Measurements from ENCODE around the gene SNCAIP.
A peak's percentile ranks its signal among the peaks of the same experiment; 100 is the strongest.

SNCAIP gene

DNA sequence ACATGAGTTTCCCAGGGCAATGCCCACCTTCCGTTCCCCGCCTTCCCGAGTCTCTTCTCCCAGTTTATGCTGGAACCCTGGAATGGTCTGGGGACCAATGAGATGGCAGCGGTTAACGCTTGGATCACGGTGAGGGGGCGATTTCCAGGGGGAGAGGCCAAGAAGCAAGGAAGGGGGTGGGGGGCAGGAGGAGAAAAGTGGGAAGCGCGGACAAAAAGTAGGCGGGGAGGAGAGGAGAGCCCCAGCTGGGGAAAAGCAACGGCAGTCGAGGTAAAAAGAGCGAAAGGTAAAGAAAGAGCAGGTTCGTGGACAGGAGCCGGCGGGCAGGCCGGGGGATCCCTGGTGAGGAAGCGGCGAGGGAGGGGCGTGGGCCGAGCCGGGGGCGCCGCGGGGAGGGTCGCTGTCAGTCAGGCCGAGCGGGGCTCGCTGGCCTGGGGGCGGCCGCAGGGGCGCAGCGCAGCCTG is 508 bp upstream of the SNCAIP start:
- FAIRE-seq (no peak), DNase-seq (ENCODE audit: insufficient read length, low spot score) (no peak)
- TF ChIP-seq POLR2A (IDR thresholded peaks at IDR 0.05; ENCODE audit: low read depth, low read length), result no peak
- no peak for TF ChIP-seq POU2F2 (IDR thresholded peaks at IDR 0.05; ENCODE audit: low read depth, low read length)
- TF ChIP-seq TAF1 (IDR thresholded peaks at IDR 0.05; ENCODE audit: low read depth, low read length), result no peak
- TF ChIP-seq SPI1 (IDR thresholded peaks at IDR 0.05; ENCODE audit: low read depth, low read length), result no peak
- no peak for TF ChIP-seq POLR2AphosphoS5 (IDR thresholded peaks at IDR 0.05; ENCODE audit: low read depth, low read length)

DNA sequence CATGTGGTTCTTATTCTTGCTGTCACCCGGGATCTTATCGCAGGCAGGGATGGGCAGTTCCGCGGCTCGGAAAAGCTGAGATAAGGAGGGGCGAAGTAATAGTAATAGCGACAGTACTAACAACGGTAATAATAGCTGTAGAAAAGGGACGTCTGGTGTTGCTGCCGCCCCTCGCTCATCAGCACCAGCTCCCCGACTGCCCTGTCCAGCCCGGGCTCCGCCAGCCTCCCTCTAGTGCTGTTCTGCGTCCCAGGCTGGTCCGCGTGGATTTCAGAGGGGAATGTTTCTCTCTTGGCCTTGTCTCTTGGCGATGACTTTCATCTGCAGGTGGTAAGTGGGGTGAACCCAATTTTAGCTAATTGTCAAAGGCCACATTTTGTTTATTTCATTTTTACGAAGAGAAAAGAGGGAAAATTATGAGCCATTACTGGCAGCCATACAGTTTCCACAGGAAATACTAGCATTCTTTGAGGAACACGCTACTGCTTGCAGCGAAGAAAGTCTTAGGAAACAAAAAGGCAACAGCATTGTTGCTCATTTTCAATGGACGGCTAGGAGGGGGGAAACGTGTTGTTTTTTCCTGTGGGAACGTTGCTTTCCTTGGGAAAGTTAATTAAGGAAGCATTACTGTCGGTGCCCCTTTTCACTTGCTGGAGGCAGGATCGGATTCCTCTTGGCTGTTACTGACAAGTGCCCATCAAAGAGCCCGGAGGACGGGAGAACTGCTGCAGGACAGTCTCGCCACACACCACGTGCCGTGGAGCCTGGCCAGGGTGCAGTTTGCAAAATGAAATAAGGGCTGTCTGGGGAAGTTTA is 762 bp downstream of the SNCAIP start:
- DNase-seq (ENCODE audit: insufficient read length, low spot score) (no peak), FAIRE-seq (no peak)
- no peak for TF ChIP-seq POLR2A (IDR thresholded peaks at IDR 0.05; ENCODE audit: low read depth, low read length)
- no peak for TF ChIP-seq TAF1 (IDR thresholded peaks at IDR 0.05; ENCODE audit: low read depth, low read length)
- no peak for TF ChIP-seq POLR2AphosphoS5 (IDR thresholded peaks at IDR 0.05; ENCODE audit: low read depth, low read length)
- TF ChIP-seq SPI1 (IDR thresholded peaks at IDR 0.05; ENCODE audit: low read depth, low read length), result no peak
- no peak for TF ChIP-seq PAX5 (IDR thresholded peaks at IDR 0.05; ENCODE audit: insufficient read depth, low read length, severe bottlenecking)
- no peak for TF ChIP-seq POU2F2 (IDR thresholded peaks at IDR 0.05; ENCODE audit: low read depth, low read length)

DNA sequence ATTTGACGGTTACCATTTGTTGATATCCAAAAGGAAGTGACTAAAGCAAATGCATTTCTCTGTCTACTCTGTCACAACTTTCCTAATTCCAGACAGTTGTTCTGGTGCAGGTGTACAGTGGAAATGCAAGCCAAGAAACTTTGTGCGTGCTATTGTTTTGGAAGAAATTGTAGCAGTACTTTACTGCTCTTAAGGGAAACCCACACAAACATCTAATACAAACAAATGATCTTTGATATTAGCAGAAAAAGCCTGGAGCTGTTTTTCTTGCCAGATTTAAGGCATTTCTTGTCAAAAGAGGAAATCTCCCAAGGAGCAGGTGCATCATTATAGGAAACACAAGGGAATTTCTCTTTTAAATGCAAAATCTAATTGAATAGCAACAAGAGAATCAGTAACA is 2.0 kb downstream of the SNCAIP start:
- no peak for TF ChIP-seq PAX5 (IDR thresholded peaks at IDR 0.05; ENCODE audit: insufficient read depth, low read length, severe bottlenecking)
- TF ChIP-seq SPI1 (IDR thresholded peaks at IDR 0.05; ENCODE audit: low read depth, low read length), result no peak
- no peak for TF ChIP-seq POLR2AphosphoS5 (IDR thresholded peaks at IDR 0.05; ENCODE audit: low read depth, low read length)
- TF ChIP-seq TAF1 (IDR thresholded peaks at IDR 0.05; ENCODE audit: low read depth, low read length), result no peak
- no peak for TF ChIP-seq POU2F2 (IDR thresholded peaks at IDR 0.05; ENCODE audit: low read depth, low read length)
- no peak for TF ChIP-seq POLR2A (IDR thresholded peaks at IDR 0.05; ENCODE audit: low read depth, low read length)
- FAIRE-seq (peak; percentile 9), DNase-seq (ENCODE audit: insufficient read length, low spot score) (no peak)

DNA sequence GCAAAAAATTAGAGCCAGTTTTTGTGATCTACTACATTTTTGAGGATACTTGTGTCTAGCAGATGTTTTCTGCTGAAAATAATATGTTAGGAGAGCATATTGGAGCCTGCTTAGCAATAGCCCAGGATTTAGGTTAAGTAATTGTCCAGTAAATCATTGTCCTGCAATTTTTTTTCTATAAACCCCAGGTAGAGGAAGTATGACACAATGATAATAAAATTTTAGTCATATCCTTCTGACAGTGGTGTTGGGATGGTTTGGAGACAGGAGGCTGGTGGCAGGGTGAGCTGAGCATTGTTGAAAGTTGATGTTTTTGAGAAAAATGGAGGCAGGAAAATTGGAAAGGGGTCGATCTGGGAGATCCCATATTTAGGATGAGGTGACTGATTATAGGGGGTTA is 3.5 kb downstream of the SNCAIP start:
- TF ChIP-seq PAX5 (IDR thresholded peaks at IDR 0.05; ENCODE audit: insufficient read depth, low read length, severe bottlenecking) (no peak), POLR2A (IDR thresholded peaks at IDR 0.05; ENCODE audit: low read depth, low read length) (no peak), SPI1 (IDR thresholded peaks at IDR 0.05; ENCODE audit: low read depth, low read length) (no peak), POU2F2 (IDR thresholded peaks at IDR 0.05; ENCODE audit: low read depth, low read length) (no peak), POLR2AphosphoS5 (IDR thresholded peaks at IDR 0.05; ENCODE audit: low read depth, low read length) (no peak), TAF1 (IDR thresholded peaks at IDR 0.05; ENCODE audit: low read depth, low read length) (no peak)
- DNase-seq (ENCODE audit: insufficient read length, low spot score) (no peak), FAIRE-seq (no peak)

DNA sequence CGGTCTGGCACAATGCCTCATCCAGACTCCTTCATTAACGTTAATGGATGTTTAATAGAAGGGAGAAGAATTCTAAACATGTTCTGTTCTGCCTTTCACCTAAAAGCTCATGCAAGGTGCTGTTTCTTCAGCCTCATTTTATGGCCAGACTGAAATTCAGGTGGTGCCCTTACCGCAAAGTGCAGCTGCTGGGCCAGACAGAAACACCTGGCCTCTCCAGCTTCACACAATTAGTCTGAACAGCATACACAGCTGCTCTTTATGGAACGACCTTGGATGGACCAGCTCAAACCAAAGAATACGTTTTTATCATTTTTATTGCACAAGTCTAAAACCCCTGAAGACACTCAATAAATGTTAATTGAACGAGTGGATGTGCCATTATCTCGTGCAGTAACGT is 4.6 kb downstream of the SNCAIP start:
- FAIRE-seq, result no peak
- TF ChIP-seq POLR2A (IDR thresholded peaks at IDR 0.05; ENCODE audit: low read depth, low read length) (no peak), POU2F2 (IDR thresholded peaks at IDR 0.05; ENCODE audit: low read depth, low read length) (no peak), POLR2AphosphoS5 (IDR thresholded peaks at IDR 0.05; ENCODE audit: low read depth, low read length) (no peak), PAX5 (IDR thresholded peaks at IDR 0.05; ENCODE audit: insufficient read depth, low read length, severe bottlenecking) (no peak), TAF1 (IDR thresholded peaks at IDR 0.05; ENCODE audit: low read depth, low read length) (no peak), SPI1 (IDR thresholded peaks at IDR 0.05; ENCODE audit: low read depth, low read length) (no peak)
- no peak for DNase-seq (ENCODE audit: insufficient read length, low spot score)

DNA sequence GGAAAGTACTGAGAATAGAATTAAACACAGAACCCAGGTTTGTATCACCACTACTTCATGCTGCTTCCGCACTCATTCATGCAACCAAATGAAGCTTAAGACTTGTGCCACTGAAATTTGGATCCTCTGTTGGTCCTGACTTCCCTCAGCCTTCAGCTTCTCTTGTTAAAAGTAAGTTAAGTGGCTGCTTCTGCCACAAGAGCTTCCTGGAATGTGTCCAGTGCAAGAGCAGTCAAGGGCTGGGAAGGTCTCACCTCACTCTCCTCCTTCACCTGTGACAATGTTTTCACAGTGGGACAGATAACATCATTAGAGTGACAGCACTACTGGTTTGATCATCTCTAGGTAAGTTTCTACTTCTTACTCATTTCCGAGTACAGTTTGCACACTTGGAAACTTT is 7.9 kb downstream of the SNCAIP start:
- TF ChIP-seq POLR2AphosphoS5 (IDR thresholded peaks at IDR 0.05; ENCODE audit: low read depth, low read length), result no peak
- TF ChIP-seq TAF1 (IDR thresholded peaks at IDR 0.05; ENCODE audit: low read depth, low read length), result no peak
- no peak for TF ChIP-seq PAX5 (IDR thresholded peaks at IDR 0.05; ENCODE audit: insufficient read depth, low read length, severe bottlenecking)
- no peak for TF ChIP-seq POU2F2 (IDR thresholded peaks at IDR 0.05; ENCODE audit: low read depth, low read length)
- TF ChIP-seq POLR2A (IDR thresholded peaks at IDR 0.05; ENCODE audit: low read depth, low read length), result no peak
- TF ChIP-seq SPI1 (IDR thresholded peaks at IDR 0.05; ENCODE audit: low read depth, low read length), result no peak
- FAIRE-seq (no peak), DNase-seq (ENCODE audit: insufficient read length, low spot score) (no peak)

DNA sequence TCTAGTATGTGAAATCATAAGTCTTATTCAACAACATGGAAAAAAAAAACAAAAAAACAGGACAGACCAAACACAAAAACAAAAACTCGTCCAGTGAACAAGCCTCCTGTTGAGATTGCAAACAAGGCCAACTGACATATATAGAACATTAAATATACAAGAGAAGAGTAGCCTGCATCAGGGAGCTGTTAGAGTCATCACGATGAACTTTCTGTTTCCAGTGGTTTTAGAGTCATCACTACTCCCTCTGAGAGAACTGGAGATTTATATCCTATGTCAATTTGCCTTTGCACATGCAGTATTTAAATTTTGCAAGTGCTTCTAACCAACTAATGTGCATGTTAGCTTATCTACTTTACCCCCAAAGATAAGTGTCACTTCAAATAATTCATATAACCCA is 9.9 kb downstream of the SNCAIP start:
- TF ChIP-seq PAX5 (IDR thresholded peaks at IDR 0.05; ENCODE audit: insufficient read depth, low read length, severe bottlenecking), result no peak
- no peak for TF ChIP-seq POU2F2 (IDR thresholded peaks at IDR 0.05; ENCODE audit: low read depth, low read length)
- TF ChIP-seq POLR2A (IDR thresholded peaks at IDR 0.05; ENCODE audit: low read depth, low read length), result no peak
- no peak for TF ChIP-seq POLR2AphosphoS5 (IDR thresholded peaks at IDR 0.05; ENCODE audit: low read depth, low read length)
- no peak for TF ChIP-seq TAF1 (IDR thresholded peaks at IDR 0.05; ENCODE audit: low read depth, low read length)
- TF ChIP-seq SPI1 (IDR thresholded peaks at IDR 0.05; ENCODE audit: low read depth, low read length), result no peak
- FAIRE-seq, result no peak
- no peak for DNase-seq (ENCODE audit: insufficient read length, low spot score)

DNA sequence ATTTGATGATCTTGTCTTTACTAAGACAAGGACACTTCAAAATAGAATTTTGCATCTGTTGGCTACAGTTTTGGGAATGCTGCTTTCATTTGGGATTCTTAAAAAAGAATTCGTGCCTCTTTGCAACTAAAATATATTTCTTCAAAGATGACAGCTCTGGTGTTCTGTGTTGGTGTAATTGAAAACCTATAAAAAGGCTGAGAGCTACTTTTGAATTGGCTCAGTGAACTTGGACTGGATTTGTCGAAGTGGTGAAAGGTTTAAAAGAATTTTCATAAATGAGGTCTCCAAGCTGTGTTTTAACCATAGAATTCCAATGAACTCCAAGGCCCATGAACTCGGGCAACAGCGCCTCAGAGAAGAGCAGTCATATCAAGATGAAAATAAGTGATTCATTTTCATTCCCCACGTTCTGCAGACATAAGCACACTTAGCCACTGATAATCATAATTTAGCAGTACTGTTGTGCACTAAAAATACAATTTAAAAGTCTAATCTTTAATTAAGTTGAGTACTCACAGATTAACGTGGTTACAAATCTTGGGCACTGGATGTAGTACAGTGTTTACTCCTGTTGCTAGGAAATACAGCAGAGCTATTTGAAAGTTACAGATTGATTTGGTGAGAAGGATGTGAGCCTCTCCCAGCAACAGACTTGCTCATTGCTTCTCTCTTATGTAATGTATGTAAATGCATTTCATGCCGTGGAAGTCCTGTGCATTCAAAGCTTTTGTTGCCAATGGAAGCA is 10.9 kb downstream of the SNCAIP start:
- DNase-seq (ENCODE audit: insufficient read length, low spot score), result no peak
- no peak for FAIRE-seq
- no peak for TF ChIP-seq POLR2A (IDR thresholded peaks at IDR 0.05; ENCODE audit: low read depth, low read length)
- no peak for TF ChIP-seq PAX5 (IDR thresholded peaks at IDR 0.05; ENCODE audit: insufficient read depth, low read length, severe bottlenecking)
- TF ChIP-seq SPI1 (IDR thresholded peaks at IDR 0.05; ENCODE audit: low read depth, low read length), result no peak
- TF ChIP-seq POLR2AphosphoS5 (IDR thresholded peaks at IDR 0.05; ENCODE audit: low read depth, low read length), result no peak

DNA sequence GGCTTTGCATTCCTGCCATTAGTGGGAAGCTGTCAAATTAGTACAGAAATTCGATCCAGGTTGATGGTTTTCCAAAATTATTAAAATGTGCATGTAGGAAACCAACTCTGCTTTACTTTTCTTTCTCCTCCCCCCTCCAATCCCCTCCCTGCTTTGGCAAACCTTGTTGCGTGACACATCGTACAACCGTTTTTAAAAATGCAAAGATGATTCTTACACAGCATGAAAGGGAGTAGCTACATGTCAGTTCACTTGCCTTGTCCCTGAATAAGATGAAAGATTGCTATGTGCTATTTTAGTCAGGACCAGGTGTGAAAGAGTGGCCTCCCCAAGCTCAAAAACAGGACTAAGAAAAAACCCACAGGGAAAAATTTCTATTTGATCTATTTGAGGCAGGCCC is 11.7 kb downstream of the SNCAIP start:
- DNase-seq (ENCODE audit: insufficient read length, low spot score) (no peak), FAIRE-seq (no peak)
- no peak for TF ChIP-seq PAX5 (IDR thresholded peaks at IDR 0.05; ENCODE audit: insufficient read depth, low read length, severe bottlenecking)
